Calu3 (cell line): ENCODE measurements around the gene ACSL5. TPM values are rescaled to one million over a fixed set of nuclear protein-coding genes. Genes with fewer than 3 reads are reported as not detected.
"Not testable (repeated sequence)": the region's sequence is repeated elsewhere in the genome, so short reads cannot be mapped to it uniquely, and the experiment has no call there.

Experiments
- BruUV-seq: library from RNA; stranded (reverse); fragments of 400-500 nt; replicated peaks from 2 replicates; lab custom pipeline; 2021; lab: Mats Ljungman, UMichigan
- CTCF ChIA-PET: fragments of 300-600 bp; sonication (Branson Sonifier 250); formaldehyde crosslinking; loops from one replicate; lab custom pipeline; 2022; ENCODE audit warnings: antibody characterized with exemption; lab: Charles Lee
- DNase-seq: peaks from one replicate; pipeline ENCODE4 v3.0.0; 2022
- H3K27ac Mint-ChIP-seq: one replicate; pipeline ENCODE4 v1.8.0; 2022; ENCODE audit warnings: mixed read lengths; ENCODE audit not compliant: unreplicated experiment
- H3K27me3 Mint-ChIP-seq: one replicate; pipeline ENCODE4 v1.8.0; 2022; ENCODE audit warnings: mixed read lengths; ENCODE audit not compliant: unreplicated experiment
- H3K36me3 Mint-ChIP-seq: one replicate; pipeline ENCODE4 v1.8.0; 2022; ENCODE audit warnings: mild to moderate bottlenecking, moderate library complexity, mixed read lengths; ENCODE audit not compliant: insufficient read depth, unreplicated experiment
- H3K4me1 Mint-ChIP-seq: one replicate; pipeline ENCODE4 v1.8.0; 2022; ENCODE audit warnings: mild to moderate bottlenecking, low read depth, mixed read lengths; ENCODE audit not compliant: unreplicated experiment
- H3K4me3 Mint-ChIP-seq: one replicate; pipeline ENCODE4 v1.8.0; 2022; ENCODE audit warnings: mild to moderate bottlenecking, low read depth, moderate library complexity, mixed read lengths; ENCODE audit not compliant: unreplicated experiment
- H3K9me3 Mint-ChIP-seq: one replicate; pipeline ENCODE4 v1.8.0; 2022; ENCODE audit warnings: low read depth, mixed read lengths; ENCODE audit not compliant: unreplicated experiment
- CTCF ChIP-seq: fragments of 200-600 bp; IDR thresholded peaks from one replicate; pipeline ENCODE4 v1.8.0; 2022; ENCODE audit warnings: antibody characterized with exemption; ENCODE audit not compliant: unreplicated experiment
- intact Hi-C: fragments of 100-400 bp; cut with micrococcal nuclease; formaldehyde crosslinking; loops from one replicate; pipeline ENCODE4 v1.10.0; 2022; ENCODE audit not compliant: unreplicated experiment
- total RNA-seq: library from RNA; stranded (reverse); gene quantifications from 2 replicates; pipeline ENCODE4 v1.2.3, GENCODE V29; 2022

Gene ACSL5
- total RNA-seq, 1 experiment from 2014 or later = 35.3 TPM

GRCh38 chr10:112385201-112385600, 11.3 kb downstream of the ACSL5 start:
- no TSS peak for BruUV-seq
- Mint-ChIP-seq H3K27ac (peak overlapping the region; percentile 91), H3K9me3 (no peaks in the 10 kb centered on the region), H3K36me3 (peaks cover 15% of the 10 kb centered on the region), H3K4me1 (peaks cover 74% of the 10 kb centered on the region), H3K27me3 (no peaks in the 10 kb centered on the region), H3K4me3 (no peak overlapping the region)
- no peak for DNase-seq
- intact Hi-C loops = no loop called here
- CTCF ChIA-PET = interaction anchor here (1.0 kb wide), 1 partner anchor 9 kb away, joined by 3 read pairs; no protein-coding TSS in a partner anchor
- no peak for TF ChIP-seq CTCF

GRCh38 chr10:112388056-112388455, 14.1 kb downstream of the ACSL5 start:
- BruUV-seq, DNase-seq, H3K9me3 Mint-ChIP-seq, H3K27me3 Mint-ChIP-seq, intact Hi-C loops, H3K4me3 Mint-ChIP-seq, CTCF ChIA-PET: not testable (repeated sequence)
- peaks cover 66% of the 10 kb centered on the region for H3K4me1 Mint-ChIP-seq
- H3K27ac Mint-ChIP-seq = peak overlapping the region; percentile 92
- peaks cover 22% of the 10 kb centered on the region for H3K36me3 Mint-ChIP-seq

- TF ChIP-seq CTCF = no peak
- DNase-seq = no peak
- Mint-ChIP-seq H3K4me3 (no peak overlapping the region), H3K4me1 (peaks cover 61% of the 10 kb centered on the region), H3K9me3 (no peaks in the 10 kb centered on the region), H3K36me3 (peaks cover 18% of the 10 kb centered on the region), H3K27me3 (no peaks in the 10 kb centered on the region), H3K27ac (peak overlapping the region; percentile 92)
- intact Hi-C loops = no loop called here
- CTCF ChIA-PET = no interaction called here
- BruUV-seq = no TSS peak
Measured at GRCh38 chr10:112388548-112388947, 14.6 kb downstream of the ACSL5 start.

- no peak overlapping the region for H3K4me3 Mint-ChIP-seq
- H3K4me1 Mint-ChIP-seq = peaks cover 53% of the 10 kb centered on the region
- CTCF ChIA-PET = interaction anchor here (0.6 to 1.2 kb wide), 3 partner anchors 9 to 52 kb away, joined by 3 read pairs; no protein-coding TSS in a partner anchor
- no TSS peak for BruUV-seq
- H3K36me3 Mint-ChIP-seq = peaks cover 13% of the 10 kb centered on the region
- intact Hi-C loops = no loop called here
- H3K27me3 Mint-ChIP-seq = no peaks in the 10 kb centered on the region
- H3K27ac Mint-ChIP-seq = peak overlapping the region; percentile 92
- DNase-seq = peak; percentile 62
- H3K9me3 Mint-ChIP-seq = no peaks in the 10 kb centered on the region
- TF ChIP-seq CTCF = no peak
Measured at GRCh38 chr10:112389271-112389822, 15.4 kb downstream of the ACSL5 start.

GRCh38 chr10:112390125-112390703, 16.3 kb downstream of the ACSL5 start:
- peak overlapping the region; percentile 92 for H3K27ac Mint-ChIP-seq
- intact Hi-C loops = loop anchor here (5.0 kb wide), 1 partner anchor 58 kb away; no protein-coding TSS in a partner anchor
- H3K9me3 Mint-ChIP-seq = no peaks in the 10 kb centered on the region
- DNase-seq = no peak
- no peak overlapping the region for H3K4me3 Mint-ChIP-seq
- no peaks in the 10 kb centered on the region for H3K27me3 Mint-ChIP-seq
- TF ChIP-seq CTCF = no peak
- BruUV-seq = TSS peak; percentile 27
- CTCF ChIA-PET = interaction anchor here (0.6 to 1.2 kb wide), 2 partner anchors 16 to 53 kb away, joined by 3 read pairs; no protein-coding TSS in a partner anchor
- H3K4me1 Mint-ChIP-seq = peaks cover 44% of the 10 kb centered on the region
- H3K36me3 Mint-ChIP-seq = peaks cover 11% of the 10 kb centered on the region
